HPDE6-E6E7 (cell line): ENCODE data around the gene PDXP.
"Not testable (repeated sequence)": the region's sequence is repeated elsewhere in the genome, so short reads cannot be mapped to it uniquely, and the experiment has no call there.

Experiments used
- DNase-seq: peaks from one replicate; pipeline ENCODE4 v3.0.0; 2011; ENCODE audit warnings: missing footprints; ENCODE audit errors: extremely low spot score

The PDXP gene

DNA sequence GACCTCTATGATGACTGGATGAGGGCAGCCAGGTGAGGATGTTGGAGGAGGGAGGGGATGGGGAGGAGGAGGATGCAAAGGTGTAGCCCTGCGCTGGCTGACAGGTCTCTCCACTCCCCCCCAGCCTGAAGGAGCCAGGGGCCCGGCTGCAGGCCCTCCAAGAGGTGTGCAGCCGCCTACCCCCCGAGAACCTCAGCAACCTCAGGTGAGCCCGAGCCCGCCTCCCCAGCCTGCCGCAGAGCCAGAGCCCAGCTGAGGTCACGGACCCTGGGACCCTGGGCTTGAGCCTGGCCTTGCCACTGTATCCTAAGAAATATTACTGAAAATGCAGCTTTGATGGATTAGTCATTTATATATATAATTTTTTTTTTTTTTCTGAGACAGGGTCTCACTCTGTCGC lies 11.2 kb upstream of the PDXP start:
- no peak for DNase-seq

DNA sequence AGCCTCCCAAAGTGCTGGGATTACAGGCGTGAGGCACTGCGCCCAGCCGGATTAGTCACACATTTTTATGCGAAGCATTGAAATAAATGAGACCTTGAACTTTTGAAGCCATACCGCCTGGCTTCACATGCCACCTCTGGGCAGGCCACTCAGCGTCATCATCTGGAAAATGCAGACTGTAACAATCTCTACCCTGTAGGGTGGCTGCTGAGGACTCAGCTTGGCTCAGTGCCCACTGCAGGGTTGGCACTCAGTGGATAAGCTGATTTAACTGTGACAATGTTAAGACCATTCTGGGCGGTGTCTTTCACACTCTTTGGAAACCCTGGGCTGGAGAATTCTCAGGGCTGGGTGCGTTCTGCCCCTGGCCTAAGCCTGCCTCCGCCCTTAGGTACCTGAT lies 10.6 kb upstream of the PDXP start:
- DNase-seq = no peak

DNA sequence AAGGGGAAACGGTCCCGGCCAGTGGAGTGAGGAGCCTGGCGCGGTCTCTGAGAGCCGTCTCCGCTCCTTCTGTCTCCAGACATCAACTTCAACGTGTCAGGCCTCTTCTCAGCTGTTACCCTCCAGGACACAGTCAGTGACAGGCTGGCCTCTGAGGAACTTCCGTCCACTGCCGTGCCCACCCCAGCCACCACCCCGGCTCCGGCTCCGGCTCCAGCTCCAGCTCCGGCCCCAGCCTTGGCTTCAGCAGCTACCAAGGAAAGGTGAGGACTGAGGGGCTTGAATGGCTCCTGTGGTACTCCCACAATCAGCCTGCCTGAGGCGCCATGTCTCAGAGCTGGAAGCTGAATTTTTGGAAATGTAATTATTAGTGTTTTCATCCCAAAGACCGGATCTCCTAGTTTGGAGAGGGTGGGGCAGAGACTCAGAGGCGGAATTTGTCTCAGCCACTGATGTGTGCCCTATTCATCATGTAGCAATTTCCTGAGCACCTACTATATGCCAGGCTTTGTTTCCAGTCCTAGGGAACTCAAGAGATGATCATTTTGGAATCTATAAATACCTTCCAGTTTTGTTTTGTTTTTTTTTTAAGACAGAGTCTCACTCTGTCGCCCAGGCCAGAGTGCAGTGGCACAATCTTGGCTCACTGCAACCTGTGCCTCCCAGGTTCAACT lies 7.9 kb upstream of the PDXP start:
- DNase-seq = no peak

DNA sequence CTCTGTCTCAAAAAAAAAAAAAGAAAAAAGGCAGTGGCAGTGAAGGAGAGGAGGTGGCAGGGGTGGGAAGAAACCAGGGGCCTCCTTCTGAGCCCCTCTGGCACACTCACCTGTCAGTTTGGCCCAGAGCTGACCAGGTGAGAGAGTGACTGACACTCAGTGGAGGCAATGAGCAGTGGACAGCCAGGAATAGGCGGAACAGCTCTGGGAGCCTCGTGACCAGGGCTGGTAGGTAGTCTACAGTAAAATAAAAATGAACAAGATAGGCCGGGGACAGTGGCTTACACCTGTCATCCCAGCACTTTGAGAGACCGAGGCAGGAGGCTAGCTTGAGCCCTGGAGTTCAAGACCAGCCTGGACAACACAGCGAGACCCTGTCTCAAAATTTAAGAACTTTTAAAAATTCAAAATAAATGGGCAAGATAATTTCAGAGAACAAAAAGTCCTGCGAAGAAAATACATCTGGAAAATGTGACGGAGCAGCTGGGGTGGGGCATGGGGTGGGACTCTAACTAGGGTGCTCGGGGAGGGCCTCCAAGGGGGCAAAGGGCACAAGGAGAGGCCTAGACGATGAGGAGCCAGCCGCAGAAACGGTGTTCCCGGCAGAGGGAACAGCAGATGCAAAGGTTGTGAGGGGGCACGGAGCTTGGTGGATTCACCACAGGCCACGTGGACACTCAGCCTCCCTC lies 3.8 kb upstream of the PDXP start:
- DNase-seq = no peak

DNA sequence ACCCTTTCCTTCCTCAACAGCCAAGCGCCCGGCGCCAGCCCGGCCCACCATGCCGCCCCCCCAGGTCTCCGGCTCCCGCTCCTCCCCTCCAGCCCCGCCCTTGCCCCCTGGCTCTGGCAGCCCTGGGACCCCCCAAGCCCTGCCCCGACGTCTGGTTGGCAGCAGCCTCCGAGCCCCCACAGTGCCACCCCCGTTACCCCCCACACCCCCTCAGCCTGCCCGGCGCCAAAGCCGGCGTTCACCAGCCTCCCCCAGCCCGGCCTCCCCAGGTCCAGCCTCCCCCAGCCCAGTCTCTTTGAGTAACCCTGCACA lies 3.3 kb upstream of the PDXP start:
- no peak for DNase-seq

DNA sequence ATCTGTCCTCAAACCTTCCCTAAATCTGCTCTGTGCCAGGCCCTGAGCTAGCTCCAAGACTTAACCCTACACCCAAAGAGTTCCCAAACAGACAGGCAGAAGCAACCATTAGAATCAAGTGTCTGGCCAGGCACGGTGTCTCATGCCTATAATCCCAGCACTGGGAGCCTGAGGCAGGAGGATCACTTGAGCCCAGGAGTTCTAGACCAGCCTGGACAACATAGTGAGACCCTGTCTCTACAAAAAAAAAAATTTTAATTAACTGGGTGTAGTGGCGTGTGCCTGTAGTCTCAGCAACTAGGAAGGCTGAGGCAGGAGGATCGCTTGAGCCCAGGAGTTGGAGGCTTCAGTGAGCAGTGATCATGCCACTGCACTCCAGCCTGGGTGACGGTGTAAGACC lies 1.9 kb upstream of the PDXP start:
- not testable (repeated sequence) for DNase-seq

DNA sequence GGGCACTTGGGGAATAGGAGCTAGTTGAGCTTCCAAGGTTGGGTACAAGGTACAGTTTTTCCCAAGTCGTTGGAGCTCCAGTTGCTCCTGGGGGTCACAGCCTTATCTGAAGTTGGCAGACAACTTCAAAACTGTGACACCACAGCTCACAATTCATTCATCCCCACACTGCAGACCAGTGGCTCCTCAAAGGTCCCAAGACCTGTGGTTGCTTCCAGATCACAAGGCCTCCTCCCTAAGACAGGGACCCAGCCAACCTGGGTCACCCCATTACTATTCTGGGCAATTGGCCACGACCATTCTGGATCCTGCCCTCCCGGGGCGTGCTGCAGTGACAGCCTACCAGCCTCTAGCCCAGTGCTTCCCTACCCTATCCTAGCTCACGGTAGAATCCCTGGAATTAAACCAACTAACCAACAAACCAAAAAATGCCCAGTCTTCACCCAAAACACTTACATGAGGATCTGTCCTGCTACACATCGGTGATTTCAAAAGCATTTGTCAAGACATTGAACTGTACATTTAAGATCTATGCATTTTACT lies 862 bp upstream of the PDXP start:
- no peak for DNase-seq

DNA sequence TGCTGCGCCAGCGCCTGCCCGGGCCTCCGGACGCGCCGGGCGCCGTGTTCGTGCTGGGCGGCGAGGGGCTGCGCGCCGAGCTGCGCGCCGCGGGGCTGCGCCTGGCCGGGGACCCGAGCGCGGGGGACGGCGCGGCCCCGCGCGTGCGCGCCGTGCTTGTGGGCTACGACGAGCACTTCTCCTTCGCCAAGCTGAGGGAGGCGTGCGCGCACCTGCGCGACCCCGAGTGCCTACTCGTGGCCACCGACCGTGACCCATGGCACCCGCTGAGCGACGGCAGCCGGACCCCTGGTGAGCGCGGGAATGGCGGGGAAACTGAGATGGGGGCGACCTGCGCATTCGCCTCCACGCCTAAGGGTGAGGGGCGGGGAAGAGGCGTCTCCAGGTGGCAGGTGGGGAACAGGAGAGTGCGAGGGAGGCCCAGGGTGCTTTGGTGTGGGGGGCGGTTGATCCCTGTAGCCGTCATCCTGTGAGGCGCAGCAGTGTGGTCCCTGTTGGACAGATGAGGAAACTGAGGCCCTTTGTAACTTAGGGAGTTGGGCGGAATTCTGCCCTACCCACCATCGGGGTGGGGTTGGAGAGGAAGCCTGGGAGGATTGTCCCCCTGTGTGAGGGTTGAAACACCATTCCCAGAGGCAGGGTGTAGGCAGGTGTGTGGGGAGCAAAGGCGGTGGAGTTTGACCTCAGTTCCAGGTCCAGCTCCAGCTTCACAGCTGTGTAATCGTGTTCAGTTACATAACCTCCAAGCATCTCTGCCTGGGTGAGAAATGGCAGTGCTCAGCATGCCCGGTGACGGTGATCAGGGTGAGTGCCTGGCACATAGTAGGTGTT lies 758 bp downstream of the PDXP start:
- no peak for DNase-seq

DNA sequence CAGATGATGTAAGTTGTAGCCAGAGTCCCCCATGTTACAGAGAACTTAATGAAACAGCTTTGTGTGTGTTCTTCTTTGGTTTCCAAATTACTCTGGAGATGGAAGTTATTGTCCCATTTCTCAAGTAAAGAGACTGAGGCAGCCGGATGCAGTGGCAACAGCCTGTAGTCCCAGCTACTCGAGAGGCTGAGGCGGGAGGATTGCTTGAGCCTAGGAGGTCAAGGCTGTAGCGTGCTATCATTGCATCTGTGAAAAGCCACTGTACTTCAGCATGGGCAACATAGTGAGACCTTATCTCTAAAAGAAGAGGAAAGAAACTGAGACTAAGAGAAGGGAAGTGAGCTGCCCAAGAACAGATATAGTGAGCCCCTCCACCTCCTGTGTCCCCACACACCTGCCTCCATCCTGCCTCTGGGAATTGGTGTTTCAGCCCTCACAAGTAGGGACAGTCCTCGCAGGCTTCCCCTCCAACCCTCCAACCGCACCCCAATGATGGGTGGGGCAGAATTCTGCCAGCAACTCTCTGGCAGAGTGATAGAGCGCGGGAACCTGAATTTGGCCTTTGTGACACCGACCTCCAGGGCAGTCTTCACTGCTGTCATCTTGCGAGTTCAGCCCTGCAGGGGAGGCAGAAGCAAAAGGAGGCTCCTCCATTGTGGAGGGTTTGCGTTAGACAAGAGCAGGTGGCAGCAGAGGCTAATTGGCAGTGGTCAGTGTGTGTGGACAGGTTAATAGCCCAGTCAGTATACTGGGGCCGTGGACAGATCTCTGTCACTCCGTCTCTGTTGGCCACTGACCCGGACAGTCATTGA lies 1.6 kb downstream of the PDXP start:
- DNase-seq = no peak

DNA sequence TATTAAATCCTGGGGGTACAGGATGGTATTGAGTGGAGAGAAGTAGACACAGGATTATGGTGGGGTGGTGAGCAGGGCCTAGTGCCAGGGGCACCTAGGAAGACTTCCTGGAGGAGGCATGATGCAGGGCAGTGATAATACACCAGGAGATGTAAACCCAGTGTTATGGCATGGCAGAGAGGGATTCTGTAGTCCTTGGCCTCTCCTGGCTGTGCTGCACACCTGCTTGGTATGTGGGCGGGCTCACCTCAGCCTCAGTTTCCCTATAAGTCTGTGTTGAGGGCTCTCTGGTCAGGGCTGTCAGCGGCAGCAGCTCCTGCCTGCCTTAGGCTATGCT lies 2.2 kb downstream of the PDXP start:
- DNase-seq = no peak

DNA sequence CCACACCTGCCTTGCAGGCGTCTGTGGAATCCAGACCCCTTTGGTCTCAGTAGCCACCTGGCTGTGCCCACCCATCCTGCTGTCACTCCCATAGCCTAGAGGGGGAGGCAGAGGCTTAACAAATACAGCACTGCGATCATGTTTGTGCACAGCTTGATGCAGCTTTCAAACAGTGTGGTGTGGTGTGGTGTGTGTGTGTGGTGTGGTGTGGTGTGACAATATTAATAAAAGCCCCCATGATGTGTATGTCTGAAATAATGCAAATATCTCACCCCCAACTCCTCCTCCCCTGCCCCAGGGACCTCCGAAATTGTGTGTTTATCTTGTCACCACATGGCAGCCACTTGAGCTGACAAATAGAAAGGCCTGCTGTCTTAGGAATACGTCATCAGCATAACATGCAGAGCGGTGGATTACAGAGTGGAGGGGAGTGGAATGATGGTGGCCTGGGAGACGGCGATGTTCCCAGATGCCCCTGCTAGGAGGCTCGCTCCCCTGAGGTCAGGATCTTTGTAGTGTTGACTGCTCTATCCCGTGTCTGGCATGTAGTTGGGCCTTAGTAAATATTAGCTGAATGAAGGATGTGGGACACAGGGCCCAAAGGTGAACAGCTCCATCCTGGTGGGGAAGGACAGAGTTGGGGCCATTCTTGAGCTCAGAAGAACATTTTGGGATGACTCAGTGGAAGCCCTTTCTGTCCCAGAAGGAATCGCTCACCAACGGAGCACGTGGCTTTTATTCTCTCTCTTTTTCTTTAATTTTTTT lies 2.8 kb downstream of the PDXP start:
- DNase-seq = no peak

DNA sequence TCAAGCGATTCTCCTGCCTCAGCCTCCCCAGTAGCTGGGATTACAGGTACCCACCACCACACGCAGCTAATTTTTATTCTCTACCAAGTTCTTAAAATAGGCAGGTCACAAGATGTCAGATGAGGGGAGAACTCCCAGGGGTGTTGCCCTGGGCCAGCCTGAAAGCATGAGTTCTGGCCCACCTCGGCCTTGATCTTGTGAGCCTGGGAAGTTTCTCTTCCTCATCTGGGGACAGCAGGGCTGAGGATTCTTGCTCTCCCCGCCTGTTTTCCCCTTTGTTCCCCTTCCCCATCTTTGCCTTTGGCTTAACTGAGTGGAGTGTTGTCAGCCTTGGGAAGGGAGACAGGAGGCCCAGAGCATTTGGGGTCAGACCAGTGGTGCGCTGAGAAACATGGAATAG lies 3.5 kb downstream of the PDXP start:
- DNase-seq = no peak

DNA sequence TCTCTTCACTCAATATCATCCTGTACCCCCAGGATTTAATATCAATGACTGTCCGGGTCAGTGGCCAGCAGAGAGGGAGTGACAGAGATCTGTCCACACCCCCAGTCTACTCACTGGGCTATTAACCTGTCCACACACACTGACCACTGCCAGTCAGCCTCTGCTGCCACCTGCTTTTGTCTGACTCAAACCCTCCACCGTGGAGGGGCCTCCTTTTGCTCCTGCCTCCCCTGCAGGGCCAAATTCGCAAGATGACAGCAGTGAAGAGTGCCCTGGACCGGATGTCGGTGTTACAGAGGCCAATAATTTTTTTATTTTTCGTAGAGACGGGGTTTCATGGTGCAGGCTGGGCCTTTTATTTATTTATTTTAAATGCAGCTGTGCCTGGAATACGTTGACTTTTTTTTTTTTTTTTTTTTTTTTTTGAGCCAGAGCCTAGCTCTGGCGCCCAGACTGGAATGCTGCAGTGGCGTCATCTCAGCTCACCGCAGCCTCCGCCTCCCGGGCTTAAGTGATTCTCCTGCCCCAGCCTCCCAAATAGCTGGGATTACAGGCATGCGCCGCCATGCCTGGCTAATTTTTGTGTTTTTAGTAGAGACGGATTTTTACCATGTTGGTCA lies 5.1 kb downstream of the PDXP start:
- no peak for DNase-seq

DNA sequence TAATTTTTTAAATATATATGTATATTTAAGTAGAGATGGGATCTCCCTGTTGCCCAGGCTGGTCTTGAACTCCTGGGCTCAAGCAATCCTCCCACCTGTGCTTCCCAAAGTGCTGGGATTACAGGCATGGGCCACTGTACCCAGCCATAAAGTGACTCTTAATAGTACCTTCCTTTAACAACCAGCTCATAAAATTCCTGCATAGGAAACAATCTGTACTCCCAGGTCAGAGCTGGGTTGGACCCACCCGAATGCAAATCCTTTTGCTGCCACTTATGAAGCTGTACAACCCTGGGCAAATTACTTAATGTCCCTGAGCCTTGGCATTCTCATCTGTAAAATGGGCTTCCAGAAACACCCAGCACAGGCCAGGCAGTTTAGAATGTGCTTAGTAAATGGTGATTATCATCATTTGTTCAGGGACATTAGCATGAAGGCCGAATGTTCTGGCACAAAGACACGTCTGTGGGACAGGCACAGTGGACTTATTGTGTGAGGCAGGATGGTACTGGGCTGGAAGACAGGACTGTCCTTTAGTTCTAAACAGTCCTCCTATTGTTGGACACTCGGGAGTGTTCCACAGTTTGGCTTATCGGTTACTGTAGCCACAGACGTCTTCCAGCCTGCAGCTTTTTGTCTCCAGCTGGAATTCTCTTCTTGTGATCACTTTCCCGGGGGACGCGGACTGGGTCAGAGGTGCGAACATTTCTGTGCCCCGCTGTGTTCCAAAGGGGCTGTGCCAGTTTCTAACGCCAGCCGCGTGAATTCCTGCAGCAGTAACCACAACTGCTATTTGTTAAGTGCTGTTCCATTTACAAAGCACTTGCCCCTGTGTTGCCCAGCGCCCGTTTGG lies 6.0 kb downstream of the PDXP start:
- no peak for DNase-seq

DNA sequence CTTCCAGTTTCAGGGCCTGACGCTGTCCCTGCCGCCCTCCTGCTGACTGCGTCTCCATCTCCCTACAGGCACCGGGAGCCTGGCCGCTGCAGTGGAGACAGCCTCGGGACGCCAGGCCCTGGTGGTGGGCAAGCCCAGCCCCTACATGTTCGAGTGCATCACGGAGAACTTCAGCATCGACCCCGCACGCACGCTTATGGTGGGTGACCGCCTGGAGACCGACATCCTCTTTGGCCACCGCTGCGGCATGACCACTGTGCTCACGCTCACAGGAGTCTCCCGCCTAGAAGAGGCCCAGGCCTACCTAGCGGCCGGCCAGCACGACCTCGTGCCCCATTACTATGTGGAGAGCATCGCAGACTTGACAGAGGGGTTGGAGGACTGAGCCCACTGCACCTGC lies 7.0 kb downstream of the PDXP start:
- DNase-seq = no peak

DNA sequence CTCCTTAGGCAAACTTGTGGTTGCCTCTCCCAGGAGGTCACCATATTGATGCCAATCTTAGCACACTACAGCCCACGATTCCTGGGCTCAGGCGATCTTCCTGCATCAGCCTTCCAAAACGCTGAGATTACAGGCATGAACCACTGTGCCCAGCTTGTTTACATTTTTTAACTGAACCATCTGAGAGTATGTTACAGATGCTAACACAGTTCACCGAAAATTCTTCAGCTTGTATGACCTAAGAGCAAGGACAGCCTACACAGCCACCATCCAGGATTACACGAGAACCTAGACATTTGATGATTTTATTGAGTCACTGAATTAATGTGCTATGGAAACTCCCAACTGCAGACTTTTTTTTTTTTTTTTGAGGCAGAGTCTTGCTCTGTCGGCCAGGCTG lies 11.1 kb downstream of the PDXP start:
- DNase-seq = no peak

DNA sequence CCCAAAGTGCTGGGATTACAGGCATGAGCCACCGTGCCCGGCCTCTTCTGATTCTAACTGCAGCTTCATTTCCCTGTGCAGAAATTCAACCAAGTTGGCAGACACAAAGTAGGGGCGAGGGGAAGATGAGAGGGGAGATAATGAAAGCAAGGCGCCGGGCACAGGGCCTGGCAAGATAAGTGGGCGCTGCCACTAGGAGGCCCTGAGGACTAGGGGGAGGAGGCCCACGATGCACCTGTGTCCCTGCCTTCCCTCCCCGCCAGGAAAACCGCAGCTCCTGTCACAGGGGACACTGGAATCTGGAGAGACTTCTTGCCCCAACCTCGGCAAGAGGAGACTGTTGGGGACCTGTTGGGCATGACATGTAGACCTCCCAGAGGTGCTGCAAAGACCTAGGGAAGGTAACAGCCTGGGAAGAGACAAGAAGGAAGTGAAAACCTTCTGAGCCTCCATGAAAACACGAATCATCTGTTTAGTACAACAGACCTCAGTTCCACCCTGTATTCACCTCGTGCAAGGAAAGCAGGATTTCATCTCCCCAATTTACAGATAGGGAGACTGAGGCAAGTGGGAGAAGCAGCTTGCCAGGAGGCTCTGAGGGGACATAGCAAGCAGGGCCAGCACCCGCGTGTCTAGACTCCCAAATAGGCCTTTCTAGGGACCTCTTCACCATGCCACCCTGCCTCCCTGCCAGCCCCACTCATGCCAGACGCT lies 13.8 kb downstream of the PDXP start:
- no peak for DNase-seq

DNA sequence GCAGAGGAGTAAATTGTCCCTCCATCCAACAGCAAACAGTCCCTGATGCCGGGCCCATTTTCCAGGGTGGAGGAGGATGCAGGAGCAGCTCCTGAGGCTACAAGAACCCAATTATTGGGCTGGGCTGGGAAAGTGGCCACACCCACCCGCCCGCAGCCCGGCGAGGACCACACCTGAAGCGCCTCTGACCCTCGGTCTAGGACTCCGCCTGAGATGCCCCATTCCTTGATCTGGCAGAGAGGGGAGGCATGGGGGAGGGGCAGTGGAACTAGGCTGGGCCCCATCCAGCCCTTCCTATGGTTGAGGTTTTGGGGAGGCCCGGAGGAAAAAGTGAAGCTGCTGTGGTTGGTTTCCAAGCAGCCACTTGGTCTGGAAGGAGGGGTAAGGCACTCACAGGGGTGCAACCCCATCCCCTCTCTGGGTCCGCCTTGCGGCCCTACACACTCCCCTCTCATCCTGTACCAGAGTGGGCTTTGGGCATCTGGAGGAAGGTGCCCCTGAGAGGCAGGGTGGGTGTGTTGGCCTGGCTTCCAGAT lies 14.5 kb downstream of the PDXP start:
- DNase-seq = no peak

DNA sequence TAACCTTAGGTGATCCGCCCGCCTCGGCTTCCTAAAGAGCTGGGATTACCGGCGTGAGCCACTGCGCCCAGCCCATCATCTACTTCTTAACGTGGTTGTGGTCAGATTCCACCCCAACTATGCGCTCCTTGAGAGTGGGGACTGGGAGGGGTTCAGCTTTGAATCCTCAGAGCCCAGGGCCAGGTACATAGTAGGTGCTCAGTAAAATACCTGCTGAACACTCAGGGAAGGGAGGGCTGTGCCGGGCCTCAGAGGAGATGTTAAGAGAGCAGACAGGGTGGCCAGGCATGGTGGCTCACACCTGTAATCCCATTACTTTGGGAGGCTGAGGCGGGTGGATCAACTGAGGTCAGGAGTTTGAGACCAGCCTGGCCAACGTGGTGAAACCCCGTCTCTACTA lies 15.7 kb downstream of the PDXP start:
- no peak for DNase-seq
